Measurements from ENCODE around the gene CPXM2. TPM values are rescaled to one million over a fixed set of nuclear protein-coding genes. Genes with fewer than 3 reads are reported as not detected.

CPXM2 gene
- polyA plus RNA-seq, 6 donors from 2014 or later, result 0.11 TPM; not detected in 5

DNA sequence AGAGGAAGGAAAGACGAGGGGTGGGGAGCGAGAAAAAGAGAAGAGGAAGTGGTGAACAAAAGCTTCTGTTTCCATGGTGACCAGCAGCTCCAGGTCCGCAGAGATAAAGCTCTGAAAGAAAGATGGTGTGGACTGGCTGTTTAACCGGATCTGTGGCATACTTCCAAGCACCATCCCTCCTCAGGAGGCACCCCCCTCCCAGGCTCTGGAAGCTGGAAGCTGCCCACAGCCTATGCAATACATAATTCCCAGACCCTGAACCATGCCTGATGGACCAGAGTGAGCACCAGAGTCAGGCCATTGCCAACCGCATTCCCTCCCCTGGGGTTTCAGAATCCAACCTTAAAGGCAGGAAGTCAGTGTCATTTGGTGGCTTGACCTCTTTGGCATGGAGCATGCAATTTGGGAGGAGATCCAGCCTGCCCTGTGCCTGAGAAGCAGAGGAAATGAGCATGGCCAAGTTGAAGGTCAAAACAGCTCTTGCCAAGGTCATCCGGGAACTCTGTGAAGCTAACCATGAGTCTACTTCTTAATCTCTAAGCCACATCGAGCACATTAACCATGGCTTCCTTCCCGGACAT lies 22.2 kb upstream of the CPXM2 start:
- DNase-seq (no peak), ATAC-seq (ENCODE audit: low read depth in 2 of 2) (no peak)
- Mint-ChIP-seq H3K4me1 (peaks cover 0 to 11% (median 9%) of the 10 kb centered on the region in 3 donors), H3K9me3 (peaks cover 3 to 17% (median 8%) of the 10 kb centered on the region in 7 donors), H3K27me3 (peaks cover 47 to 71% (median 59%) of the 10 kb centered on the region in 3 donors), H3K4me3 (peak overlapping the region in 1 of 8 donors; percentile 6), H3K27ac (peak overlapping the region in 1 of 6 donors; percentile 30), H3K36me3 (peaks cover 0 to 30% of the 10 kb centered on the region in 2 donors)

GRCh38 chr10:123912871-123913270 lies 21.3 kb upstream of the CPXM2 start:
- DNase-seq, result no peak
- ATAC-seq (ENCODE audit: low read depth in 2 of 2), result no peak
- peaks cover 47 to 80% (median 66%) of the 10 kb centered on the region in 3 donors for H3K27me3 Mint-ChIP-seq
- H3K9me3 Mint-ChIP-seq, result peaks cover 2 to 13% (median 6%) of the 10 kb centered on the region in 7 donors
- H3K4me3 Mint-ChIP-seq, result no peak overlapping the region
- H3K4me1 Mint-ChIP-seq, result peaks cover 0 to 11% (median 9%) of the 10 kb centered on the region in 3 donors
- peaks cover 0 to 30% of the 10 kb centered on the region in 2 donors for H3K36me3 Mint-ChIP-seq
- no peak overlapping the region for H3K27ac Mint-ChIP-seq

- H3K27me3 Mint-ChIP-seq, result peaks cover 47 to 84% (median 70%) of the 10 kb centered on the region in 3 donors
These were observed 20.9 kb upstream of the CPXM2 start for GRCh38 chr10:123912466-123912865.

GRCh38 chr10:123911866-123912265 lies 20.3 kb upstream of the CPXM2 start:
- Mint-ChIP-seq H3K4me3 (no peak overlapping the region), H3K4me1 (peaks cover 0 to 11% (median 9%) of the 10 kb centered on the region in 3 donors), H3K27ac (peak overlapping the region in 1 of 6 donors; percentile 47), H3K9me3 (peaks cover 0 to 12% (median 3%) of the 10 kb centered on the region in 7 donors), H3K36me3 (peaks cover 0 to 28% of the 10 kb centered on the region in 2 donors), H3K27me3 (peaks cover 49 to 88% (median 72%) of the 10 kb centered on the region in 3 donors)
- ATAC-seq (ENCODE audit: low read depth in 2 of 2), result no peak
- DNase-seq, result no peak

More at GRCh38 chr10:123912466-123912865, 20.9 kb upstream of the CPXM2 start:
- Mint-ChIP-seq H3K9me3 (peaks cover 0 to 12% (median 3%) of the 10 kb centered on the region in 7 donors), H3K27ac (no peak overlapping the region), H3K4me1 (peaks cover 0 to 11% (median 9%) of the 10 kb centered on the region in 3 donors), H3K4me3 (no peak overlapping the region), H3K36me3 (peaks cover 0 to 30% of the 10 kb centered on the region in 2 donors)
- ATAC-seq (ENCODE audit: low read depth in 2 of 2) (no peak), DNase-seq (no peak)

DNA sequence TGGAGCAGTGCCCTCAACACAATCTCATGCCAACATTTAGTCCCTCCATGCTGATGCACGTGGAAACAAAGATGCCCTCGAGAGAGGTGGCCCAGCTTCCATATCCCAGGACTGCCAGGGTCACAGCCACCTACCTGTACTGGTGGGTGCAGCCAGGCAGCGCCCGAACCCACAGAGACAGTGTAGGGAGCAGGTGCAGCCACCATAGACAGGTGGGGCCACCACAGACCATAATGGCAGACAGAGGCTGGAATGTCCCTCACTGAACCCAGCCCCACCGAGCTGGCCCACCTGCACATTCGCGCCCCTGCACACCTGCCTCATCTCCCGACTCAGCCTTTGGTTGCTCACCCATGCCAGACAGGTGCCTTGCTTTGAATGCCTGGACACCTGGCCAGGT lies 18.3 kb upstream of the CPXM2 start:
- H3K27me3 Mint-ChIP-seq, result peaks cover 47 to 84% (median 76%) of the 10 kb centered on the region in 3 donors
- H3K27ac Mint-ChIP-seq, result no peak overlapping the region
- peaks cover 0 to 19% of the 10 kb centered on the region in 2 donors for H3K36me3 Mint-ChIP-seq
- no peak for DNase-seq
- H3K4me1 Mint-ChIP-seq, result peaks cover 0 to 11% (median 9%) of the 10 kb centered on the region in 3 donors
- no peak overlapping the region for H3K4me3 Mint-ChIP-seq
- peaks cover 0 to 8% (median 3%) of the 10 kb centered on the region in 7 donors for H3K9me3 Mint-ChIP-seq
- ATAC-seq (ENCODE audit: low read depth in 2 of 2), result no peak

- peaks cover 0 to 9% (median 8%) of the 10 kb centered on the region in 3 donors for H3K4me1 Mint-ChIP-seq
- H3K27me3 Mint-ChIP-seq, result peaks cover 43 to 84% (median 74%) of the 10 kb centered on the region in 3 donors
- peaks cover 0 to 15% of the 10 kb centered on the region in 2 donors for H3K36me3 Mint-ChIP-seq
- H3K9me3 Mint-ChIP-seq, result peaks cover 0 to 8% (median 3%) of the 10 kb centered on the region in 7 donors
- ATAC-seq (ENCODE audit: low read depth in 2 of 2) (no peak), DNase-seq (no peak)
- no peak overlapping the region for H3K4me3 Mint-ChIP-seq
- no peak overlapping the region for H3K27ac Mint-ChIP-seq
These were observed 17.8 kb upstream of the CPXM2 start for GRCh38 chr10:123909426-123909825.

DNA sequence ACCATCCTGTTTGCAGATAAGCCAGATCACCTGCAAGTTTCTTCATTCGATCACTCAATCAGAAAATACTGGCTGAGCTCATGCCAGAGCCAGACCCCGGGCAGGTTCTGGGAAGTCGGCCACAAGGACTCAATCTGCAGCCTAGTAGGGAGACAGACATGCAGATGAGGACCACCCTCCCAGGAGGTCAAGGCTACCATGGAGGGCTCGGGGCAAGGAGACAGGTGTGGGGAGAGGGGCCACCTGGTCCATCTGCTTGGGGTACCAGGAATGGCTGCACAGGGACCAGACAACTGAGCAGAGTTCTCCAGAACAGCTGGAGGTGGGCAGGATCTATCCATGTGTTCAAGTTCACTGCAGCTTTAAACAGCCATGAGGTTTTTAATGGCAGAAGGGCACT lies 16.8 kb upstream of the CPXM2 start:
- peaks cover 35 to 81% (median 77%) of the 10 kb centered on the region in 3 donors for H3K27me3 Mint-ChIP-seq
- no peak overlapping the region for H3K4me3 Mint-ChIP-seq
- DNase-seq (no peak), ATAC-seq (ENCODE audit: low read depth in 2 of 2) (no peak)
- H3K4me1 Mint-ChIP-seq, result peaks cover 0 to 6% (median 3%) of the 10 kb centered on the region in 3 donors
- peaks cover 0 to 8% (median 3%) of the 10 kb centered on the region in 7 donors for H3K9me3 Mint-ChIP-seq
- peak overlapping the region in 1 of 6 donors; percentile 8 for H3K27ac Mint-ChIP-seq
- H3K36me3 Mint-ChIP-seq, result peaks cover 0 to 12% of the 10 kb centered on the region in 2 donors

GRCh38 chr10:123906884-123907652 lies 15.5 kb upstream of the CPXM2 start:
- H3K27me3 Mint-ChIP-seq, result peaks cover 31 to 80% (median 73%) of the 10 kb centered on the region in 3 donors
- peaks cover 0 to 3% (median 2%) of the 10 kb centered on the region in 3 donors for H3K4me1 Mint-ChIP-seq
- no peak for DNase-seq
- H3K36me3 Mint-ChIP-seq, result peaks cover 0 to 12% of the 10 kb centered on the region in 2 donors
- H3K4me3 Mint-ChIP-seq, result no peak overlapping the region
- no peak overlapping the region for H3K27ac Mint-ChIP-seq
- ATAC-seq (ENCODE audit: low read depth in 2 of 2), result no peak
- H3K9me3 Mint-ChIP-seq, result peaks cover 0 to 8% (median 4%) of the 10 kb centered on the region in 7 donors

GRCh38 chr10:123906296-123906695 lies 14.7 kb upstream of the CPXM2 start:
- H3K4me3 Mint-ChIP-seq, result no peak overlapping the region
- H3K27me3 Mint-ChIP-seq, result peaks cover 31 to 72% (median 68%) of the 10 kb centered on the region in 3 donors
- peaks cover 0 to 10% of the 10 kb centered on the region in 2 donors for H3K36me3 Mint-ChIP-seq
- no peak for ATAC-seq (ENCODE audit: low read depth in 2 of 2)
- DNase-seq, result no peak
- H3K27ac Mint-ChIP-seq, result no peak overlapping the region
- peaks cover 0 to 3% (median 0%) of the 10 kb centered on the region in 3 donors for H3K4me1 Mint-ChIP-seq
- peaks cover 2 to 8% (median 4%) of the 10 kb centered on the region in 7 donors for H3K9me3 Mint-ChIP-seq

- peak overlapping the region in 1 of 6 donors; percentile 74 for H3K27ac Mint-ChIP-seq
- no peaks in the 10 kb centered on the region for H3K36me3 Mint-ChIP-seq
- no peaks in the 10 kb centered on the region for H3K4me1 Mint-ChIP-seq
- DNase-seq, result no peak
- H3K27me3 Mint-ChIP-seq, result peaks cover 18 to 59% (median 54%) of the 10 kb centered on the region in 3 donors
- ATAC-seq (ENCODE audit: low read depth in 2 of 2), result no peak
- H3K4me3 Mint-ChIP-seq, result peak overlapping the region in 1 of 8 donors; percentile 21
- peaks cover 4 to 14% (median 6%) of the 10 kb centered on the region in 7 donors for H3K9me3 Mint-ChIP-seq
These were observed 13.3 kb upstream of the CPXM2 start for GRCh38 chr10:123904834-123905409.

- DNase-seq, result no peak
- H3K27me3 Mint-ChIP-seq, result peaks cover 9 to 50% (median 48%) of the 10 kb centered on the region in 3 donors
These were observed 12.0 kb upstream of the CPXM2 start for GRCh38 chr10:123903621-123904020.

DNA sequence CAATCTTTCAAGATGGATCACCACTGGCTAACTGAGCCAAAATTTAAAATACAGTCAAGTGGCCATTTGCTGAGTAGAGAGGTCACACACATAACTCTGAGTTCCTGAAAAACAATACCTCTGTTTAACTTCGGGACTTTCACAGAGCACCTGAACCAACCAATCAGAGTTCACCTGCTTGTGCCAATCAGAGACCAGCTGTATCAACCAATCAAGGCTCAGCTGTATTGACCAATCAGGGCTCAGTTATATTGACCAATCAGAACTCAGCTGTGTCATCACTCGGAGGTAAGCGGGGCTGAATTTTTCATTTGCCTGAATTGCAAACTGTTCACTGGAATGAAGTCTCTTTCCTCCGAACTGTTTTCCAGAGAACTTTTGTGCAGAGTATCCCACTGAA lies 10.0 kb upstream of the CPXM2 start:
- Mint-ChIP-seq H3K4me3 (no peak overlapping the region), H3K27ac (no peak overlapping the region), H3K4me1 (no peaks in the 10 kb centered on the region), H3K27me3 (peaks cover 3 to 40% (median 37%) of the 10 kb centered on the region in 3 donors), H3K36me3 (peaks cover 0 to 5% of the 10 kb centered on the region in 2 donors), H3K9me3 (peaks cover 0 to 22% (median 11%) of the 10 kb centered on the region in 7 donors)
- no peak for DNase-seq
- no peak for ATAC-seq (ENCODE audit: low read depth in 2 of 2)

More at GRCh38 chr10:123903621-123904020, 12.0 kb upstream of the CPXM2 start:
- Mint-ChIP-seq H3K9me3 (peaks cover 4 to 22% (median 10%) of the 10 kb centered on the region in 7 donors), H3K4me3 (peak overlapping the region in 1 of 8 donors; percentile 17), H3K4me1 (no peaks in the 10 kb centered on the region), H3K36me3 (peaks cover 0 to 5% of the 10 kb centered on the region in 2 donors), H3K27ac (no peak overlapping the region)
- ATAC-seq (ENCODE audit: low read depth in 2 of 2), result no peak

- H3K36me3 Mint-ChIP-seq, result peaks cover 0 to 5% of the 10 kb centered on the region in 2 donors
- peaks cover 0 to 22% (median 11%) of the 10 kb centered on the region in 7 donors for H3K9me3 Mint-ChIP-seq
- H3K27ac Mint-ChIP-seq, result peak overlapping the region in 1 of 6 donors; percentile 63
- DNase-seq (no peak), ATAC-seq (ENCODE audit: low read depth in 2 of 2) (no peak)
- H3K4me3 Mint-ChIP-seq, result no peak overlapping the region
- H3K4me1 Mint-ChIP-seq, result no peaks in the 10 kb centered on the region
- peaks cover 26 to 36% (median 31%) of the 10 kb centered on the region in 3 donors for H3K27me3 Mint-ChIP-seq
These were observed 5.5 kb upstream of the CPXM2 start for GRCh38 chr10:123897146-123897545.

Data from naive B cell (primary cell).